Colonic mucosa (tissue), 4 donors: ENCODE data around the gene SH3YL1. TPM values are rescaled to one million over a fixed set of nuclear protein-coding genes. Genes with fewer than 3 reads are reported as not detected.

ENCODE experiments used
- DNase-seq: peaks from one replicate; pipeline ENCODE4 v3.0.0-alpha.2; 2020
- H3K27ac ChIP-seq: fragments of 200-600 bp; one replicate; pipeline ENCODE4 v1.8.0; 2021
- H3K27me3 ChIP-seq: fragments of 200-600 bp; one replicate; pipeline ENCODE4 v1.8.0; 2021
- H3K36me3 ChIP-seq: fragments of 200-600 bp; one replicate; pipeline ENCODE4 v1.8.0; 2021
- H3K4me1 ChIP-seq: fragments of 200-600 bp; one replicate; pipeline ENCODE4 v1.8.0; 2021; ENCODE audit warnings: mild to moderate bottlenecking
- H3K4me3 ChIP-seq: fragments of 200-600 bp; one replicate; pipeline ENCODE4 v1.8.0; 2021
- H3K9ac ChIP-seq, 2 donors: one replicate each; pipeline ENCODE4 v1.7.0; 2013; ENCODE audit warnings: control low read depth in 2 of 2, low read depth in 2 of 2, low read length in 2 of 2
- H3K9me3 ChIP-seq: fragments of 200-600 bp; one replicate; pipeline ENCODE4 v1.8.0; 2021
- CTCF ChIP-seq: fragments of 200-600 bp; IDR thresholded peaks from one replicate; pipeline ENCODE4 v1.8.0; 2022; ENCODE audit warnings: antibody characterized with exemption, mild to moderate bottlenecking
- intact Hi-C: fragments of 100-400 bp; cut with DNase I; formaldehyde crosslinking; loops from one replicate; pipeline ENCODE4 v1.14.1; 2022
- total RNA-seq, 2 donors: library from RNA; stranded (reverse); fragmentation: NEBNext Ultra II Directional in 1 of 2; extraction: Animal tissue kit (Norgen Biotek cat#: 25700) in 1 of 2; gene quantifications; one replicate each; pipeline ENCODE4 v1.2.1, GENCODE V29; 2021
- donor health status: healthy.
- donor health status: DM: no; HTN: no; CAD: no.
- donor health status: DM: no; HTN: no; CAD: no.

Gene SH3YL1
- total RNA-seq, 2 donors from 2014 or later, result 116 to 139 TPM

- Histone ChIP-seq H3K9ac (no peak overlapping the region), H3K4me1 (no peaks in the 10 kb centered on the region), H3K9me3 (no peaks in the 10 kb centered on the region), H3K36me3 (no peaks in the 10 kb centered on the region), H3K27ac (no peak overlapping the region), H3K4me3 (no peak overlapping the region), H3K27me3 (no peaks in the 10 kb centered on the region)
- no peak for TF ChIP-seq CTCF
- no peak for DNase-seq
- intact Hi-C loops, result no loop called here
Observed at GRCh38 chr2:296354-296753, 32.5 kb upstream of the SH3YL1 start.

- no peak for DNase-seq
- peaks cover 1% of the 10 kb centered on the region for H3K27me3 ChIP-seq
- H3K36me3 ChIP-seq, result no peaks in the 10 kb centered on the region
- intact Hi-C loops, result no loop called here
- H3K9ac ChIP-seq, result no peak overlapping the region
- no peaks in the 10 kb centered on the region for H3K4me1 ChIP-seq
- no peaks in the 10 kb centered on the region for H3K9me3 ChIP-seq
- H3K27ac ChIP-seq, result no peak overlapping the region
- no peak for TF ChIP-seq CTCF
- no peak overlapping the region for H3K4me3 ChIP-seq
Observed at GRCh38 chr2:295090-295489, 31.3 kb upstream of the SH3YL1 start.

GRCh38 chr2:290090-290722 is 26.4 kb upstream of the SH3YL1 start:
- Histone ChIP-seq H3K4me1 (peaks cover 11% of the 10 kb centered on the region), H3K36me3 (no peaks in the 10 kb centered on the region), H3K27ac (peak overlapping the region; percentile 21), H3K9me3 (no peaks in the 10 kb centered on the region), H3K4me3 (peak overlapping the region; percentile 53), H3K27me3 (peaks cover 34% of the 10 kb centered on the region), H3K9ac (peak overlapping the region; percentile 1 to 14)
- DNase-seq, result peak; percentile 75
- intact Hi-C loops, result loop anchor here (5.0 kb wide), 1 partner anchor 43 kb away; no protein-coding TSS in a partner anchor
- TF ChIP-seq CTCF, result peak; percentile 68

DNA sequence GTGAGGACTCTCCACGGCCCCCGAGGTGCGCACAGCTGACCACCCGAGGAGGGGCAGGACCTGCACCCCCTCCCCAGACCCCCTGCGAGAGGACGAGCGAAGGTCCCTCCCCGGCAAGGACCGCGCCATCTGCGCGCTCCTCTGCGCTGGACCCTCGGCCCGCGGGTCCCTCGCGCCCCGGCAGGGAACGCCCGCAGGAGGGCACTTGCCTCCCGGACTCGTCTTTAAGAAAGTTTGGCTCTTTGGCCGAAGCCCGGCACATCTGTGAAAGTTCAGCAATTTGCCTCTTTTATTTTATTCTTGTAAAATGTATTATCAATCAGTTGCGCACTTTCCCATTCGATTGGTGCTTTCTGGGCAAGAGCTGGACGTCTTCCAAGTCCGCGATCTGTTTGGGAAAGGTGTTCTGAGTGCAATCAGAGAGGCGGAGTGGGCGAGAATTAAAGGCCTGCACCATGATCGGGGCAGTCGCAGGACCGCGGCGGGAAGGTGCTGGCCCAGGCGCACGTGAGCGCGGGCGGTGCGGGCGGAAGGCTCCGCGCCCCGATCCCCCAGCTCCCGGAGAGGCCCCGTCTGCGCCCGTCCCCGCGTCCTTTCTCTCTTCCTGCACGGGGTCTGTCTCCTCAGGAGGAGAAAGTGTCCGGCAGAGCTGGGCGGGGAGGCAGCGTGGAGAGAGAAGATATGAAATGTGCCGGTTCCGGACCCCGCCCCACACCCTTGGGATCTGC is 25.7 kb upstream of the SH3YL1 start:
- peak overlapping the region; percentile 53 for H3K4me3 ChIP-seq
- intact Hi-C loops, result loop anchor here (5.0 kb wide), 1 partner anchor 42 kb away; no protein-coding TSS in a partner anchor
- peak overlapping the region; percentile 14 to 53 for H3K9ac ChIP-seq
- H3K27me3 ChIP-seq, result peaks cover 34% of the 10 kb centered on the region
- no peaks in the 10 kb centered on the region for H3K36me3 ChIP-seq
- peak; percentile 30 for DNase-seq
- peak overlapping the region; percentile 21 for H3K27ac ChIP-seq
- no peaks in the 10 kb centered on the region for H3K9me3 ChIP-seq
- no peak for TF ChIP-seq CTCF
- H3K4me1 ChIP-seq, result peaks cover 11% of the 10 kb centered on the region

DNA sequence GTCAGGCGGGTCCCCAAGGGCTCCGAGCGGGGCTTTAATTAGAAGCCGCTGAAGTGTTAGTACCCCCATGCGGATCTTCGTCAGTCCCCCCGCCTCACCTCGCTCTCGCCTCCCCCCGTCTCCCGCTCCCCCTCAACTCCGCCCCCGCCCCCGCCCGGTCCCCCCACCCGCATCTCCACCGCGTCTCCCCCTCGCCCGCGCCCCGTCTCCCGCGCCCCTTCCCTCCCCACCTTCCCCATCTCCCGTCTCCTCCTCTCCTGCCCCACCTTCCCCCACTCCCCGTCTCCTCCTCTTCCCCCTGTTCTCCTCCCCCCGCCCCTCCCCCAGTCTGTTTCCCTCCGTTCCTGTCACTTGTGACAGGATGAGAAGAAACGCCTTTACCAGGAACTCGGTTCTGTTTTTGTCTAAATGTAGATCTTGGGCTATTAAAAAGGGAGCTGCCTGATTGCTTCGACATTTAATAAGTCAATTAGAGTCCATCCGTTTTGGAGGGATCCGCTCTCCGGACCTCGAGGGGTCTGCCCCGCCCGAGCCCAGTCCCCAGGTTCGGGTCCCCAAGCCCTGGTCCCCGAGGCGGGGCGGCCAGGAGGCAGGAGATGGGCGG is 25.0 kb upstream of the SH3YL1 start:
- H3K9me3 ChIP-seq, result no peaks in the 10 kb centered on the region
- H3K4me1 ChIP-seq, result peaks cover 11% of the 10 kb centered on the region
- H3K36me3 ChIP-seq, result no peaks in the 10 kb centered on the region
- H3K27me3 ChIP-seq, result peaks cover 34% of the 10 kb centered on the region
- no peak for TF ChIP-seq CTCF
- H3K9ac ChIP-seq, result peak overlapping the region; percentile 14 to 53
- H3K4me3 ChIP-seq, result peak overlapping the region; percentile 53
- intact Hi-C loops, result no loop called here
- DNase-seq, result no peak
- no peak overlapping the region for H3K27ac ChIP-seq
